Measurements from ENCODE around the gene PRR7. TPM values are rescaled to one million over a fixed set of nuclear protein-coding genes. Genes with fewer than 3 reads are reported as not detected.
A peak's percentile ranks its signal among the peaks of the same experiment; 100 is the strongest.

The PRR7 gene
- total RNA-seq, 1 donor from 2014 or later: 5.8 TPM

GRCh38 chr5:177444106-177445051 is 2.2 kb upstream of the PRR7 start:
- Histone ChIP-seq H3K4me3 (ENCODE audit: low read depth, low read length) (no peak overlapping the region), H3K36me3 (ENCODE audit: control insufficient read depth, insufficient read depth, low read length) (no peaks in the 10 kb centered on the region), H3K27me3 (ENCODE audit: control insufficient read depth, insufficient read depth, low read length) (no peaks in the 10 kb centered on the region)
- TF ChIP-seq CTCF (IDR thresholded peaks at IDR 0.05; ENCODE audit: insufficient read depth, low read length, poor library complexity, severe bottlenecking): no peak
- DNase-seq (ENCODE audit: low read depth): no peak

- no peak for TF ChIP-seq CTCF (IDR thresholded peaks at IDR 0.05; ENCODE audit: insufficient read depth, low read length, poor library complexity, severe bottlenecking)
- Histone ChIP-seq H3K36me3 (ENCODE audit: control insufficient read depth, insufficient read depth, low read length) (no peaks in the 10 kb centered on the region), H3K27me3 (ENCODE audit: control insufficient read depth, insufficient read depth, low read length) (no peaks in the 10 kb centered on the region), H3K4me3 (ENCODE audit: low read depth, low read length) (no peak overlapping the region)
- DNase-seq (ENCODE audit: low read depth): no peak
Observed at GRCh38 chr5:177445052-177445916, 1.3 kb upstream of the PRR7 start.

GRCh38 chr5:177445917-177446199 is 756 bp upstream of the PRR7 start:
- H3K27me3 ChIP-seq (ENCODE audit: control insufficient read depth, insufficient read depth, low read length): no peaks in the 10 kb centered on the region
- DNase-seq (ENCODE audit: low read depth): no peak
- TF ChIP-seq CTCF (IDR thresholded peaks at IDR 0.05; ENCODE audit: insufficient read depth, low read length, poor library complexity, severe bottlenecking): no peak
- no peaks in the 10 kb centered on the region for H3K36me3 ChIP-seq (ENCODE audit: control insufficient read depth, insufficient read depth, low read length)
- peak overlapping the region; percentile 58 for H3K4me3 ChIP-seq (ENCODE audit: low read depth, low read length)

GRCh38 chr5:177447066-177447610 is 524 bp downstream of the PRR7 start:
- DNase-seq (ENCODE audit: low read depth): no peak
- Histone ChIP-seq H3K36me3 (ENCODE audit: control insufficient read depth, insufficient read depth, low read length) (no peaks in the 10 kb centered on the region), H3K27me3 (ENCODE audit: control insufficient read depth, insufficient read depth, low read length) (no peaks in the 10 kb centered on the region), H3K4me3 (ENCODE audit: low read depth, low read length) (peak overlapping the region; percentile 58)
- TF ChIP-seq CTCF (IDR thresholded peaks at IDR 0.05; ENCODE audit: insufficient read depth, low read length, poor library complexity, severe bottlenecking): no peak

GRCh38 chr5:177447611-177448243 is 1.1 kb downstream of the PRR7 start:
- H3K36me3 ChIP-seq (ENCODE audit: control insufficient read depth, insufficient read depth, low read length): no peaks in the 10 kb centered on the region
- H3K4me3 ChIP-seq (ENCODE audit: low read depth, low read length): peak overlapping the region; percentile 58
- peak; percentile 79 for DNase-seq (ENCODE audit: low read depth)
- H3K27me3 ChIP-seq (ENCODE audit: control insufficient read depth, insufficient read depth, low read length): no peaks in the 10 kb centered on the region
- no peak for TF ChIP-seq CTCF (IDR thresholded peaks at IDR 0.05; ENCODE audit: insufficient read depth, low read length, poor library complexity, severe bottlenecking)
